ENCODE measurements around the gene LGALS7. TPM values are rescaled to one million over a fixed set of nuclear protein-coding genes. Genes with fewer than 3 reads are reported as not detected.

LGALS7 gene
- total and polyA plus RNA-seq, 2 experiments from 2014 or later: 1.2 TPM; not detected in 1

DNA sequence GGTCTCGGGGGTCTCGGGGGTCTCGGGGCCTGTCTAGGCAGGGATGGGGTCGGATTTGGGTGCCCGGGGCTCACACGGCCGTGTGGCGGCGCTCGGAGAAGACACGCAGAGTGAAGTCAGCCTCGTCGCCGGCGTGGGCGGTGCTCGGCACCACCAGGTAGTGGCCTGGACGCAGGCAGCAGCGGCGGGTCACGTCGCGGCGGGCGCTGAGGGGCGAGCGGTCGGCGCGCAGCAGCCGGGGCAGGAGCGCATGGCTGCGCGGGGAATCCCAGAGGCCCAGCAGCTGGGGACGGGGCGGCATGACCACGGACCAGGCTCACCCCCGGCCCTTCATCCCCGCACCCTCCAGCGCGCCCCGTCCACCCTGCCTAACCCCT lies 37.3 kb downstream of the LGALS7 start:
- Histone ChIP-seq H4K20me1 (ENCODE audit: insufficient read depth, poor library complexity, severe bottlenecking) (no peaks in the 10 kb centered on the region), H3K27ac (peak overlapping the region; percentile 82), H3K4me3 (peak overlapping the region; percentile 29), H3K4me1 (ENCODE audit: insufficient read depth) (peaks cover 5% of the 10 kb centered on the region), H2AFZ (peak overlapping the region; percentile 35), H3K79me2 (no peaks in the 10 kb centered on the region), H3K27me3 (no peaks in the 10 kb centered on the region), H3K36me3 (replicated peaks; ENCODE audit: insufficient read depth, low read depth) (no peaks in the 10 kb centered on the region), H3K4me2 (peak overlapping the region; percentile 81), H3K9me3 (ENCODE audit: low read depth) (no peaks in the 10 kb centered on the region), H3K9me2 (replicated peaks; ENCODE audit: insufficient read depth) (no peaks in the 10 kb centered on the region)
- TF ChIP-seq EZH2 (IDR thresholded peaks at IDR 0.05; ENCODE audit: borderline replicate concordance) (no peak), EZH2phosphoT487 (IDR thresholded peaks at IDR 0.05; ENCODE audit: low read depth, severe bottlenecking, unreplicated experiment) (no peak)
- TF ChIP-seq, protein P1, sequence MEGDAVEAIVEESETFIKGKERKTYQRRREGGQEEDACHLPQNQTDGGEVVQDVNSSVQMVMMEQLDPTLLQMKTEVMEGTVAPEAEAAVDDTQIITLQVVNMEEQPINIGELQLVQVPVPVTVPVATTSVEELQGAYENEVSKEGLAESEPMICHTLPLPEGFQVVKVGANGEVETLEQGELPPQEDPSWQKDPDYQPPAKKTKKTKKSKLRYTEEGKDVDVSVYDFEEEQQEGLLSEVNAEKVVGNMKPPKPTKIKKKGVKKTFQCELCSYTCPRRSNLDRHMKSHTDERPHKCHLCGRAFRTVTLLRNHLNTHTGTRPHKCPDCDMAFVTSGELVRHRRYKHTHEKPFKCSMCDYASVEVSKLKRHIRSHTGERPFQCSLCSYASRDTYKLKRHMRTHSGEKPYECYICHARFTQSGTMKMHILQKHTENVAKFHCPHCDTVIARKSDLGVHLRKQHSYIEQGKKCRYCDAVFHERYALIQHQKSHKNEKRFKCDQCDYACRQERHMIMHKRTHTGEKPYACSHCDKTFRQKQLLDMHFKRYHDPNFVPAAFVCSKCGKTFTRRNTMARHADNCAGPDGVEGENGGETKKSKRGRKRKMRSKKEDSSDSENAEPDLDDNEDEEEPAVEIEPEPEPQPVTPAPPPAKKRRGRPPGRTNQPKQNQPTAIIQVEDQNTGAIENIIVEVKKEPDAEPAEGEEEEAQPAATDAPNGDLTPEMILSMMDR (IDR thresholded peaks at IDR 0.05; ENCODE audit: poor library complexity): peak; percentile 3
- peak; percentile 89 for DNase-seq (ENCODE audit: low spot score)
- no CpG with 5 or more reads among the region's 42 CpGs for WGBS (ENCODE audit: low lambda C conversion rate, missing lambda C conversion rate)

DNA sequence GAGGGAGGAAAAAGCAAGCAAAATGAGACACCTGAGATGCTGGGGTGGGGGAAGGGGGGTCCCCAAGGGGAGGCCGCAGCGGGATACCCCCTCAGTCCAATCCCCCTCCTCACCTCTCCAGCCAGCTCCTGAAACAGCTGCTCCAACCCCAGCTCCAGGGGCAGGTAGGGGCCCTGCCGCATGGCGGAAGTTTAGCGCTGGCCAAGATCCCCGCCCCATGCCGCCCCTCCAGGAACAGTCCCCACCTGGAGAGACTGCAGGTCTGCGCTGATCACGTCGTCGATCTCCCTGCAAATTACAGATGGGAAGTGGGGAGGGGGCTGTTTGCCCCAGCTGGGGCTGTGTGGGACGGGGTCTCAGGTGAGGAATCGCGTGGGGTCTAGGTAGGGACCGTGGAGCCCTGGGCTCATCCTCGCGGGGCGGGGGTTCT lies 38.0 kb downstream of the LGALS7 start:
- peak overlapping the region; percentile 77 for H3K4me2 ChIP-seq
- WGBS (ENCODE audit: low lambda C conversion rate, missing lambda C conversion rate): 5% methylated on average over 13 of the region's 18 CpGs

DNA sequence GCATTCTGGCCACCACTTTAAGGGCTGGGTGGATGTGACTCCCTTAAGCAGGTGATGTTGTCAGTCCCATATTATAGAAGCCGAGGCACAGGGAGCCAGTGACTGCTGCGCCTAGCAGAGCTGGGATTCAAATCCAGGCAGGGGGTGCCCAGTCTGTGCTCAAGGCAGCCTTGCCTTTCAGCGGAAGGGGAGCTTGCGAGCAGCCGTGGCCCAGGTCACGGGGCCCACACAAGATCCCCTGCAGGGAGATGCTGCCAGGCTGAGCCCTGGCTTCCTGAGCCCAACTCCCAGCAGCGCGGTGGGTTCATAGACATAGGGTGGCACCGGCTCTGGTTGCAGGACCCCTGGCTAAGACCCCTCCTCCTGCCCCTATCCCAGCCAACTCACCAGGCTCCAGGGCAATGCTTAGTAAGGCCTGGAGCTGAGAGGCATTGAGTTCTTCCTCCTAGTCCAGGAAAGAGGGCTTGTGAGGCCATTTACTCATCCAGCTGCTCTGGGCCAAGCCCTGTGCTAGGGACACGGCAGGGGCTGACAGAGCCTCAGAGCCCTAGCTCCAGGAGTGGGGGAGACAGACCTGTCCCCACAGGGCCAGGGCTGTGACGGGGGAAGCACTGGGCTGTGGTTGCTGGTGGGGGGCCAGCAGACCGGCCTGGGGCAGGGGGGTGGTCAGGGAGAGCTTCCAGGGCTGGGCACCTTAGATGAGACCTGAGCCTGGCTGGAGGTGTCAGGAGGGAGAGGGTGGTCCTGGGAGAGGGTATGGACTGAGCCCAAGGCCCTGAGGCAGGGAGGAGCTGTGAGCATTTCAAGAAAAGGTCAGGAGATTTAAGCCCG lies 38.7 kb downstream of the LGALS7 start:
- peak overlapping the region; percentile 77 for H3K4me2 ChIP-seq
- H2AFZ ChIP-seq: no peak overlapping the region
- H3K9me2 ChIP-seq (replicated peaks; ENCODE audit: insufficient read depth): no peaks in the 10 kb centered on the region
- H3K27ac ChIP-seq: peak overlapping the region; percentile 91
- no peaks in the 10 kb centered on the region for H3K9me3 ChIP-seq (ENCODE audit: low read depth)
- H3K4me3 ChIP-seq: no peak overlapping the region
- no peaks in the 10 kb centered on the region for H3K79me2 ChIP-seq
- no peaks in the 10 kb centered on the region for H3K27me3 ChIP-seq
- H4K20me1 ChIP-seq (ENCODE audit: insufficient read depth, poor library complexity, severe bottlenecking): no peaks in the 10 kb centered on the region
- peak; percentile 40 for DNase-seq (ENCODE audit: low spot score)
- peaks cover 5% of the 10 kb centered on the region for H3K4me1 ChIP-seq (ENCODE audit: insufficient read depth)
- no peak for TF ChIP-seq EZH2phosphoT487 (IDR thresholded peaks at IDR 0.05; ENCODE audit: low read depth, severe bottlenecking, unreplicated experiment)
- TF ChIP-seq, protein P1 (IDR thresholded peaks at IDR 0.05; ENCODE audit: poor library complexity): no peak
- TF ChIP-seq EZH2 (IDR thresholded peaks at IDR 0.05; ENCODE audit: borderline replicate concordance): no peak
- H3K36me3 ChIP-seq (replicated peaks; ENCODE audit: insufficient read depth, low read depth): no peaks in the 10 kb centered on the region
- 74% methylated on average over 12 of the region's 13 CpGs for WGBS (ENCODE audit: low lambda C conversion rate, missing lambda C conversion rate)

More for the DNA sequence above, 38.0 kb downstream of the LGALS7 start:
- Histone ChIP-seq H3K4me1 (ENCODE audit: insufficient read depth) (peaks cover 5% of the 10 kb centered on the region), H3K9me2 (replicated peaks; ENCODE audit: insufficient read depth) (no peaks in the 10 kb centered on the region), H4K20me1 (ENCODE audit: insufficient read depth, poor library complexity, severe bottlenecking) (no peaks in the 10 kb centered on the region), H3K4me3 (no peak overlapping the region), H3K36me3 (replicated peaks; ENCODE audit: insufficient read depth, low read depth) (no peaks in the 10 kb centered on the region), H3K27ac (peak overlapping the region; percentile 91), H3K9me3 (ENCODE audit: low read depth) (no peaks in the 10 kb centered on the region), H3K27me3 (no peaks in the 10 kb centered on the region), H3K79me2 (no peaks in the 10 kb centered on the region), H2AFZ (no peak overlapping the region)
- TF ChIP-seq EZH2phosphoT487 (IDR thresholded peaks at IDR 0.05; ENCODE audit: low read depth, severe bottlenecking, unreplicated experiment) (no peak), EZH2 (IDR thresholded peaks at IDR 0.05; ENCODE audit: borderline replicate concordance) (no peak)
- TF ChIP-seq, protein P1 (IDR thresholded peaks at IDR 0.05; ENCODE audit: poor library complexity): no peak
- DNase-seq (ENCODE audit: low spot score): peak; percentile 64
